GM18508 (cell line): ENCODE data around the gene EEF1A2.

ENCODE experiments used
- ATAC-seq: cut with Tn5 transposase; IDR thresholded peaks from one replicate; pipeline ENCODE4 v1.9.1; 2021; ENCODE audit warnings: moderate number of reproducible peaks; ENCODE audit not compliant: insufficient read depth, unreplicated experiment

Gene EEF1A2

GRCh38 chr20:63501818-63502670 lies 3.2 kb upstream of the EEF1A2 start:
- no peak for ATAC-seq

DNA sequence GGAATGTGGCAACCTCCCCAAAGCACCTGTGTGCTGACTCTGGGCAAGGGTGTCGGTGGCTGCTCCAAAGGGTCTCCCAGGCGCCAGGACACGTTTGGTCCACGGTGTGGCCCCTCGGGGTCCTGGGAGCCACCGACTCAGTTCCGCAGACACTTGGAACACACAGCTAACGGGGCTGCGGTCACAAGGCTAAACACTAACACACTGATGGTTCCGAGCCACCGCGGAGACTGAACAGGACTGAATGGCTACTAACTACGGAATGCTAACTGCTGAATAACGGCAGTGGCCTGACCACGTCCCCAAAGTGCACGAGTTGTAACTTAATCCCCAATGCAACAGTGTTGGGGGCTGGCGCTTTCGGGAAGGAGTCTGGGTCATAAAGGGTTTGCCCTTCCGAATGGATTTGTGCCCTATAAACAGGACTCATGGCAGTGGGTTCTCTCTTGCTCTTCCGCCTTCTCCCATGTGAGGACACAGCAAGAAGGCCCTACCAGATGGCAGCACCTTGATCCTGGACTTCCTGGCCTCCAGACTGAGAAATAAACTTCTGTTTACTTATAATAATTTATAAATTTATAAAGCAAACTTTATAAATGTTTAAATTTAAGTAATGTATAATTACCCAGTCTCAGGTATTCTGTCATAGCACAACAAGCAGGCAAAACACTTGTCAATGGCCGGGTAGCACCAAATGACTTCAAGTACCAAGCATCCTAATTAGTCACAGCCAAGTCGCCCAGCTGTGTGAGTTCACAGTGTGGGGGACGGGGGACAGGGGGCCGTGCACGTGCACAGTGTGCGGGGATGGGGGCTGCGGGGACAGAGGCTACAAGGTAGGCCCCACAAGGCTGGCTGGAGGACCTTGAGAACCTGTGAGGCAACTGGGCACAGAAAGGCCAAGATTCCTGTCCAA lies 2.3 kb upstream of the EEF1A2 start:
- no peak for ATAC-seq

GRCh38 chr20:63500151-63500901 lies 1.4 kb upstream of the EEF1A2 start:
- no peak for ATAC-seq

- ATAC-seq: no peak
These were observed 571 bp upstream of the EEF1A2 start for GRCh38 chr20:63499338-63499969.

DNA sequence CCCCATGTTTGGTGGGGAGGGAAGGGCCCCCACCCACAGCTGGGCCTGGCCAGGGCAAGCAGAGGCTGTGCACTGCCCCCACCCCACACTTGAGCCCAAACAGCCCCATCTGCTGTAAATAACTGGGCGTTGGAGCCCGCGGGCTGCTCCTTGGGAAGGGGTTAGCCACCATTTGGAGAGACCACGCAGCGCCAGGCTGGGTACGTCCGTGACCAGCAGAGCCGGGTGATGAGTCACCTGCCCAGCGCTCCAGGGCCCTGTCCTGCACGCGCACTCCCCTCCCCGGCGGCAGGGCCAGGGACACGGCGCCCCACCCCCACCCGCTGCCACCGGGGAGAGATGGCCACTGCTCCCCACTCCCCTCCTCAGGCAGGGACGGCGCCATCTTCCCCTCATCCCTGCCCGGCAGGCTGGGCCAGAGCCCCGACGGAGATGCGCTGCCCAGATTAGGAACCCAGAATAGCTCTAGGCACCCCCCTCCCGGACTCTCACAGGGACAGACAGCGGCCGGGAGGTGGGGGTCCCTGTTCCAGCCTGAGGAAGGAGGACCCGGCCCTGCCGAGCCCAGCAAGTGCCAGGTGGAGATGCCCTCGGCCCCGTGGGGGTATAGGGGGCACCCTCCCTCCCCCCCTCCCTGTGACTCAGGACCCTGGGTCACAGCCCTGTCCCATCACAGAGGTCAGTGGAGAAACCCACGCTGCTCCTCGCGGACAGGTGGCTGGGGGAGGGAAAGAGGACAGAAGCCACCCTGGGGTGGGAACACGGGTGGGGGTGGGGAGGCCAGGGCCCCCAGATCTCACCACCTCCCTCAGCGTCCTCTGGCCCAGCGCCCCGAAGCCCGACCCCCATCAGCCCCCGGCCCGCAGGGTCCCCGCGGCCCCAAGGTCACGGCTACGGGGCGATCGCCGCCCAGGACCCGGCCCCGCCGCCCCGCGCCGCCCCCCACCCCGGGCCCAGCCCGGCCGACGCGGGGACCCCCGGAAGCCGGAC lies 642 bp downstream of the EEF1A2 start:
- ATAC-seq: no peak

- ATAC-seq: no peak
These were observed 1.5 kb downstream of the EEF1A2 start for GRCh38 chr20:63497138-63497945.

DNA sequence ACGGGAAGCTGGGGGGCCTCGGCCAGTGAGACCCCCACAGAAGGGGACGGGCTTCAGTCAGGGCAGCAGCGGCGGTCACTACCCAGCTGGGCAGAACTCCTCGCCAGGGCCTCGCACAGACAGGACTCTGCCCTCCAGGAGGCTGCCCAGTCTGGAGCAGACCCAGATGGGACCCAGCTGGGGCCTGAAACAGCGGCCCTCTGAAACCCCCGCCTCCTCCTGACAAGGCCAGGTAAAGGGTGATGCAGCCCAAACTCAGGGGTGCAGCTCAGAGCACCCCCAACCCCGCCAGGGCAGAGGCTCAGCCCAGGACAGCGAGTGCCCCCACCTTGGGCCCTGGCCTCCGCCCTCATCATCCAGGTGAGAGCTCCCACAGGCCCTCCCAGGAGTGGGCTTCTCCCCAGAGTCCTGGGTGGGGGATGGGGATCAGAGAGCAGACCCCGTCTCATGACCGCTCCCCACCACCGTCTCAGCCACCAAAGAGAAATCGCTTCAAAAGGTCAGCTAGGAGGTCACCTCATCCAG lies 2.2 kb downstream of the EEF1A2 start:
- no peak for ATAC-seq

- ATAC-seq: no peak
These were observed 2.9 kb downstream of the EEF1A2 start for GRCh38 chr20:63495741-63496595.

DNA sequence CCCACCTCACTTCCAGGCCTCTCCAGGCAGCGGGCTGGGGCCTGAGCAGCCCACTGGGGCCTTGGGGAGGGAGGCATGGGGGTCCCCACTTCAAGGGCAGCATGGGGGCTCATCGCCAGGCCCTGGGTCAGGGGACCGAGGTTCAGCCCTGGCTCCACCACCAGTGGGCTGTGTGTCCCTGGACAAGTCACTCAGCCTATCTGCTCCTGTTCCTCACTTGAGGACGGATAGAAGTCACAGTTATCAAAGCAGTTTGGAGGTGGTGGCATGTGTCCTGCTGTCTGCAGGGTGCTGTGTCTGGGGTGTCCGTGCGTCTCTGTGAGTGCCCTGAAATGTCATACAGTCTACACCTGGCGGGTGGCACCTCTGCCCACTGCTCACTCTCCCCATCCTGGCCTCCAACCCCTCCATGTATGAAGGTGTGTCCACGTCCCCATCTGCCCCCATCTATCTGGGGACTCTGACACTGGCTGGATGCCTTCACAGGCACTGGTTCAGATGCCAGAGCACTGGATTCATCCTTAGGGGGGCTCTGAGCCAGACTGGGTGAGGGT lies 3.6 kb downstream of the EEF1A2 start:
- ATAC-seq: no peak

- ATAC-seq: no peak
These were observed 4.3 kb downstream of the EEF1A2 start for GRCh38 chr20:63494420-63495166.

- ATAC-seq: no peak
These were observed 4.8 kb downstream of the EEF1A2 start for GRCh38 chr20:63494084-63494419.

- no peak for ATAC-seq
These were observed 5.3 kb downstream of the EEF1A2 start for GRCh38 chr20:63493563-63494020.

DNA sequence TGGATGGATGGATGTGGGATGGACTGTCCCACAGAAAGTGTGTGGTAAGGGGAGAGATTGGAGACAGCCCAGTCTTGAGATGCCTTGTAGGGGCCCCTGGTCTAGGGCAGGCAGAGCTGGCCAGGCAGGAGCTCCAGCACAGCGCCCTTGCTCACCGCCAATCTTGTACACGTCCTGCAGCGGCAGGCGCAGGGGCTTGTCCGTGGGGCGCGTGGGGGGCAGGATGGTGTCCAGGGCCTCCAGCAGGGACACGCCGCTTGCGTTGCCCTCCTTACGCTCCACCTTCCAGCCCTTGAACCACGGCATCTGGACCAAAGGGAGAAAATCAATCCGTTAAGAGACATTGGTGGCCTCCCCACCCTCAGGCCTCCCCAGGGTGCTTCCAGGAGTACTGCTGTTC lies 5.9 kb downstream of the EEF1A2 start:
- no peak for ATAC-seq

- no peak for ATAC-seq
These were observed 6.4 kb downstream of the EEF1A2 start for GRCh38 chr20:63492518-63492917.

- no peak for ATAC-seq
These were observed 7.2 kb downstream of the EEF1A2 start for GRCh38 chr20:63491635-63492230.

DNA sequence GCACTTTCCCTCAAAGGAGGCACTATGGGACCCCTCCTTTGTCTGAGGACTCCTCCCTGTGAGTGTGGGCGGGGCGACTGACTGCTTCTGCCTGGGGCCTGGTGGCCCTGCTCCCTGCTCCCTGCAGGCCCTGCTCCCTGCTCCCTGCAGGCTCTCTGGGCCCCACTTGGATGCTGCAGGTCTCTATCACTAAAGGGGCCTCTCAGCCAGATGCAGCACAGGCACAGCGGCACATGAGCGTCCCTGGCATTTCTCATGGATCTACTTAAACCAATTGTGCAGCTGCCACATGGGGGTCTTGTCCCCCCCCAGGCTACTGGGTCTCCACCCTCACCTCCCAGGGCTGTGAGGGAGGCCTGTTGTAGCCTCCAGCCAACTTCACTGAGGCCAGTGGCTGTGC lies 7.8 kb downstream of the EEF1A2 start:
- no peak for ATAC-seq
